Lower lobe of right lung (tissue), 2 donors: ENCODE results near the gene COPS7B. TPM values are rescaled to one million over a fixed set of nuclear protein-coding genes. Genes with fewer than 3 reads are reported as not detected.
A peak's percentile ranks its signal among the peaks of the same experiment; 100 is the strongest.

ENCODE experiments used
- ATAC-seq, 2 donors: fragments of 200-7000 bp; cut with Tn5 transposase; one replicate each; pipeline ENCODE4 v1.9.1; 2020 to 2022; ENCODE audit warnings: mild to moderate bottlenecking in 2 of 2, moderate library complexity in 2 of 2
- DNase-seq: peaks from one replicate; pipeline ENCODE4 v3.0.0-alpha.2; 2020
- H3K27ac ChIP-seq: fragments of 200-600 bp; one replicate; pipeline ENCODE4 v1.8.0; 2022
- H3K27me3 ChIP-seq: fragments of 200-600 bp; one replicate; pipeline ENCODE4 v1.8.0; 2022; ENCODE audit warnings: low read depth
- H3K36me3 ChIP-seq: fragments of 200-600 bp; one replicate; pipeline ENCODE4 v1.8.0; 2022; ENCODE audit warnings: mild to moderate bottlenecking
- H3K4me1 ChIP-seq: fragments of 200-600 bp; one replicate; pipeline ENCODE4 v1.8.0; 2022
- H3K4me3 ChIP-seq: fragments of 200-600 bp; one replicate; pipeline ENCODE4 v1.8.0; 2022; ENCODE audit warnings: mild to moderate bottlenecking
- H3K9me3 ChIP-seq: fragments of 200-600 bp; one replicate; pipeline ENCODE4 v1.8.0; 2022
- CTCF ChIP-seq: fragments of 200-600 bp; IDR thresholded peaks from one replicate; pipeline ENCODE4 v1.8.0; 2022; ENCODE audit warnings: antibody characterized with exemption, mild to moderate bottlenecking
- intact Hi-C: fragments of 100-400 bp; cut with DNase I; formaldehyde crosslinking; loops from one replicate; pipeline ENCODE4 v1.11.0; 2022
- total RNA-seq: library from RNA; stranded (reverse); fragmentation: NEBNext Ultra II Directional; extraction: Animal tissue kit (Norgen Biotek cat#: 25700); gene quantifications from one replicate; pipeline ENCODE4 v1.2.1, GENCODE V29; 2021
- donor health status: DM: no; HTN: yes; CAD: no; lungs with severe emphysema.

Gene COPS7B
- total RNA-seq, 1 donor from 2014 or later: 31.2 TPM

GRCh38 chr2:231810905-231811304 is 24.7 kb downstream of the COPS7B start:
- intact Hi-C loops: no loop called here
- peaks cover 69% of the 10 kb centered on the region for H3K36me3 ChIP-seq

GRCh38 chr2:231816327-231817026 is 30.2 kb downstream of the COPS7B start:
- intact Hi-C loops: no loop called here

More at GRCh38 chr2:231810905-231811304, 24.7 kb downstream of the COPS7B start:
- ATAC-seq (no peak), DNase-seq (no peak)
- Histone ChIP-seq H3K27me3 (no peaks in the 10 kb centered on the region), H3K4me3 (no peak overlapping the region), H3K27ac (no peak overlapping the region), H3K4me1 (no peaks in the 10 kb centered on the region), H3K9me3 (no peaks in the 10 kb centered on the region)
- no peak for TF ChIP-seq CTCF

GRCh38 chr2:231819447-231820042 is 33.3 kb downstream of the COPS7B start:
- H3K36me3 ChIP-seq: no peaks in the 10 kb centered on the region
- no peak for TF ChIP-seq CTCF
- intact Hi-C loops: no loop called here
- H3K27me3 ChIP-seq: no peaks in the 10 kb centered on the region
- no peaks in the 10 kb centered on the region for H3K4me1 ChIP-seq
- H3K4me3 ChIP-seq: no peak overlapping the region
- no peak overlapping the region for H3K27ac ChIP-seq
- H3K9me3 ChIP-seq: no peaks in the 10 kb centered on the region
- DNase-seq: no peak
- peak in 1 of 2 donors; percentile 25 for ATAC-seq

More at GRCh38 chr2:231816327-231817026, 30.2 kb downstream of the COPS7B start:
- DNase-seq: no peak
- no peak overlapping the region for H3K4me3 ChIP-seq
- H3K27me3 ChIP-seq: no peaks in the 10 kb centered on the region
- peaks cover 17% of the 10 kb centered on the region for H3K36me3 ChIP-seq
- no peak for ATAC-seq
- H3K9me3 ChIP-seq: no peaks in the 10 kb centered on the region
- TF ChIP-seq CTCF: no peak
- no peaks in the 10 kb centered on the region for H3K4me1 ChIP-seq
- no peak overlapping the region for H3K27ac ChIP-seq

GRCh38 chr2:231820786-231821303 is 34.6 kb downstream of the COPS7B start:
- Histone ChIP-seq H3K27me3 (no peaks in the 10 kb centered on the region), H3K4me1 (no peaks in the 10 kb centered on the region), H3K36me3 (no peaks in the 10 kb centered on the region), H3K4me3 (no peak overlapping the region), H3K9me3 (no peaks in the 10 kb centered on the region), H3K27ac (no peak overlapping the region)
- intact Hi-C loops: no loop called here
- DNase-seq (no peak), ATAC-seq (no peak)
- TF ChIP-seq CTCF: no peak

GRCh38 chr2:231821908-231822307 is 35.7 kb downstream of the COPS7B start:
- no peak overlapping the region for H3K4me3 ChIP-seq
- H3K9me3 ChIP-seq: no peaks in the 10 kb centered on the region
- H3K36me3 ChIP-seq: no peaks in the 10 kb centered on the region
- no peaks in the 10 kb centered on the region for H3K4me1 ChIP-seq
- no peak for TF ChIP-seq CTCF
- DNase-seq: no peak
- ATAC-seq: no peak
- intact Hi-C loops: no loop called here
- H3K27ac ChIP-seq: no peak overlapping the region
- H3K27me3 ChIP-seq: no peaks in the 10 kb centered on the region
